Mucosa of descending colon (tissue), 3 donors: ENCODE data around the gene MYL9. TPM values are rescaled to one million over a fixed set of nuclear protein-coding genes. Genes with fewer than 3 reads are reported as not detected.
"Not testable (repeated sequence)": the region's sequence is repeated elsewhere in the genome, so short reads cannot be mapped to it uniquely, and the experiment has no call there.

Experiments used
- ATAC-seq: fragments of 200-7000 bp; cut with Tn5 transposase; one replicate; pipeline ENCODE4 v1.9.1; 2020; ENCODE audit warnings: mild to moderate bottlenecking, moderate library complexity
- DNase-seq, 3 donors: peaks; one replicate each; pipeline ENCODE4 v3.0.0-alpha.2; 2020
- H3K36me3 ChIP-seq: fragments of 200-600 bp; one replicate; pipeline ENCODE4 v1.8.0; 2021; ENCODE audit warnings: low read depth, mild to moderate bottlenecking
- H3K4me1 ChIP-seq: fragments of 200-600 bp; one replicate; pipeline ENCODE4 v1.8.0; 2021; ENCODE audit warnings: low read depth, mild to moderate bottlenecking
- H3K4me3 ChIP-seq: fragments of 200-600 bp; one replicate; pipeline ENCODE4 v1.8.0; 2021; ENCODE audit warnings: mild to moderate bottlenecking
- H3K9me3 ChIP-seq: fragments of 200-600 bp; one replicate; pipeline ENCODE4 v1.8.0; 2021; ENCODE audit warnings: mild to moderate bottlenecking
- intact Hi-C, 2 donors: fragments of 100-400 bp; cut with DNase I in 1 of 2; cut with micrococcal nuclease in 1 of 2; formaldehyde crosslinking; loops; one replicate each; pipeline versions ENCODE4 v1.11.0 to v1.11.1; 2022; cut with DNase I, micrococcal nuclease
- total RNA-seq, 3 donors: library from RNA; stranded (reverse); fragmentation: NEBNext Ultra II Directional in 2 of 3; extraction: Animal tissue kit (Norgen Biotek cat#: 25700) in 2 of 3; gene quantifications; one replicate each; pipeline versions ENCODE4 v1.2.1 to v1.2.4, GENCODE V29; 2021 to 2023
- TF ChIP-seq, protein P1 (sequence below): fragments of 200-600 bp; IDR thresholded peaks from one replicate; pipeline ENCODE4 v1.8.0; 2022; ENCODE audit warnings: antibody characterized with exemption, mild to moderate bottlenecking
- donor health status: DM: no; HTN: no; CAD: no; lungs with moderate emphysema.
- donor health status: DM: no; HTN: no; CAD: no.
- donor health status: DM: no; HTN: yes; CAD: no.

Gene MYL9
- total RNA-seq, 3 donors from 2014 or later = 74.3 to 3,203 (median 259) TPM

DNA sequence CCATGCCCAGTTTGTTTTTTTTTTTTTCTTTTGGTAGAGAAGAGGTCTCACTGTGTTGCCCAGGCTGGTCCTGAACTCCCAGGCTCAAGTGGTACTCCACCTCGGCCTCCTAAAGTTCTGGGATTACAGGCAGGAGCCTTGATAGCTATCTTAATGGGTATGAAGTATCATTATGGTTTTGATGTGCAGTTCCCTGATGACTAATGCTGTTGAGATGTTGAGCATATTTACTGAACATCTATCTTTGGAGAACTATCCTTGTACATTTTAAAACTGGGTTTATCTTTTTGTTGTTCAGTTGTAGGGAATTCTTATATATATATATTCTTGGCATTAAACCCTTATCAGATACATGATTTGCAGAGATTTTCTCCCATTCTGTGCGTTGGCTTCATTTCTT lies 21.4 kb upstream of the MYL9 start:
- Histone ChIP-seq H3K4me1 (no peaks in the 10 kb centered on the region), H3K36me3 (no peaks in the 10 kb centered on the region), H3K4me3 (no peak overlapping the region), H3K9me3 (no peaks in the 10 kb centered on the region)
- intact Hi-C loops = no loop called here
- no peak for ATAC-seq
- no peak for DNase-seq
- TF ChIP-seq, protein P1, sequence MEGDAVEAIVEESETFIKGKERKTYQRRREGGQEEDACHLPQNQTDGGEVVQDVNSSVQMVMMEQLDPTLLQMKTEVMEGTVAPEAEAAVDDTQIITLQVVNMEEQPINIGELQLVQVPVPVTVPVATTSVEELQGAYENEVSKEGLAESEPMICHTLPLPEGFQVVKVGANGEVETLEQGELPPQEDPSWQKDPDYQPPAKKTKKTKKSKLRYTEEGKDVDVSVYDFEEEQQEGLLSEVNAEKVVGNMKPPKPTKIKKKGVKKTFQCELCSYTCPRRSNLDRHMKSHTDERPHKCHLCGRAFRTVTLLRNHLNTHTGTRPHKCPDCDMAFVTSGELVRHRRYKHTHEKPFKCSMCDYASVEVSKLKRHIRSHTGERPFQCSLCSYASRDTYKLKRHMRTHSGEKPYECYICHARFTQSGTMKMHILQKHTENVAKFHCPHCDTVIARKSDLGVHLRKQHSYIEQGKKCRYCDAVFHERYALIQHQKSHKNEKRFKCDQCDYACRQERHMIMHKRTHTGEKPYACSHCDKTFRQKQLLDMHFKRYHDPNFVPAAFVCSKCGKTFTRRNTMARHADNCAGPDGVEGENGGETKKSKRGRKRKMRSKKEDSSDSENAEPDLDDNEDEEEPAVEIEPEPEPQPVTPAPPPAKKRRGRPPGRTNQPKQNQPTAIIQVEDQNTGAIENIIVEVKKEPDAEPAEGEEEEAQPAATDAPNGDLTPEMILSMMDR = no peak

DNA sequence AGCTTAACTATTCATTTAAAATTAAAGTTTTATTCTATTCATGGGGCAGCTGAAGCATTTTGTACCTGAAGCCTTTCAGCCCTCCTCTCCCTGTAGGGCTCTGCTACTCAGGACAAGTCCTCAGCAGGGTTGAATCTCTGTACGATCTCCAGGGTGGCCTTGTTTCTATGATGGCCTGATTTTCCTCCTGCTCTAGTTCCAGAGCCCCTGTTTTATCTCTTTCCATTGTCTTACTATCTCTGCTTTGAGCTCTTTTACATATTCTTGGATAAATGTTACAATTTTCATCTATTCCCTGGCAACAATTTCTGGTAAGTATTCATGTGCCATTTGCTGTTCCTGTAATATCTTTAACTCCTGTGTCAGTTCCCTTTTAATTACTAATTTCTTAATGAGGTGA lies 19.8 kb upstream of the MYL9 start:
- H3K9me3 ChIP-seq = no peaks in the 10 kb centered on the region
- intact Hi-C loops = no loop called here
- TF ChIP-seq, protein P1 = no peak
- DNase-seq = no peak
- H3K36me3 ChIP-seq = no peaks in the 10 kb centered on the region
- no peaks in the 10 kb centered on the region for H3K4me1 ChIP-seq
- ATAC-seq = no peak
- H3K4me3 ChIP-seq = no peak overlapping the region

GRCh38 chr20:36522412-36522811 lies 18.9 kb upstream of the MYL9 start:
- H3K4me1 ChIP-seq, H3K9me3 ChIP-seq, DNase-seq, H3K36me3 ChIP-seq, ATAC-seq, H3K4me3 ChIP-seq, intact Hi-C loops: not testable (repeated sequence)

- Histone ChIP-seq H3K4me3 (no peak overlapping the region), H3K4me1 (no peaks in the 10 kb centered on the region), H3K36me3 (no peaks in the 10 kb centered on the region), H3K9me3 (no peaks in the 10 kb centered on the region)
- intact Hi-C loops = no loop called here
- TF ChIP-seq, protein P1 = no peak
- DNase-seq (no peak), ATAC-seq (no peak)
These were observed 18.0 kb upstream of the MYL9 start for GRCh38 chr20:36523341-36523740.

GRCh38 chr20:36525620-36526365 lies 15.5 kb upstream of the MYL9 start:
- ATAC-seq (no peak), DNase-seq (no peak)
- TF ChIP-seq, protein P1 = no peak
- Histone ChIP-seq H3K4me1 (no peaks in the 10 kb centered on the region), H3K4me3 (no peak overlapping the region), H3K36me3 (no peaks in the 10 kb centered on the region), H3K9me3 (no peaks in the 10 kb centered on the region)
- intact Hi-C loops = no loop called here

GRCh38 chr20:36526521-36527011 lies 14.8 kb upstream of the MYL9 start:
- DNase-seq (no peak), ATAC-seq (no peak)
- no peaks in the 10 kb centered on the region for H3K9me3 ChIP-seq
- H3K36me3 ChIP-seq = no peaks in the 10 kb centered on the region
- H3K4me3 ChIP-seq = no peak overlapping the region
- TF ChIP-seq, protein P1 = no peak
- intact Hi-C loops = no loop called here
- no peaks in the 10 kb centered on the region for H3K4me1 ChIP-seq
